ENCODE measurements around the gene INO80. TPM values are rescaled to one million over a fixed set of nuclear protein-coding genes. Genes with fewer than 3 reads are reported as not detected.

The INO80 gene
- total RNA-seq, 1 experiment from 2014 or later: 27.3 TPM

DNA sequence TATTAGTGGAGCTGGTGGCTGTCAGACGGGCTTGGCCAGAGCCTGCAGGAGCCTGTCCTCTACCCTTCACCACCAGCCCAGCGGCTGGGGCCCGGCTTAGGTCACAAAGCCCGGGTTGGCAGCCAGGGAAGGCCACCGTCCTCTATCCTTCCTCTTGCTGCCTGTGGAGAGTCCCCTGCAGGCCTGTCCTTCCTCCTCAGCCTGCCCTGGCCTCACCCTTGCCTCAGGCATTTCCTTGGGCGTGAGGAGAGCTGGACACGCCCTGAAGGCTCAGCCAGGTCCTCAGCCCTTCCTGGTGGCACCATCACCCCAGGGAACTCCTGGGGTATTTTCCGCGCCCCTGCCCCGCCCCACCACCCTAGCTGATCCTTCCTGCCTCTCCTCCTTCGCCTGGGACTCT lies 155.2 kb downstream of the INO80 start:
- Histone ChIP-seq H3K36me3 (ENCODE audit: insufficient read depth, low read length, poor library complexity, severe bottlenecking) (peaks cover 11% of the 10 kb centered on the region), H3K27me3 (replicated peaks; ENCODE audit: insufficient read depth, low read depth, low read length, poor library complexity) (no peaks in the 10 kb centered on the region), H3K4me1 (ENCODE audit: insufficient read depth, low read length, poor library complexity, severe bottlenecking) (peaks cover 19% of the 10 kb centered on the region), H3K4me3 (ENCODE audit: low read depth, low read length, poor library complexity, severe bottlenecking) (no peak overlapping the region), H3K27ac (ENCODE audit: low read depth, low read length, poor library complexity, severe bottlenecking) (no peak overlapping the region), H3K9me3 (ENCODE audit: low read depth, low read length, poor library complexity, severe bottlenecking) (no peaks in the 10 kb centered on the region)
- no TSS peak for BruUV-seq (replicated peaks)
- intact Hi-C loops (cut with micrococcal nuclease; ENCODE audit: unreplicated experiment): no loop called here
- no peak for DNase-seq (ENCODE audit: low spot score)
- CTCF ChIA-PET: no interaction called here
- TF ChIP-seq EZH2 (IDR thresholded peaks at IDR 0.05; ENCODE audit: borderline replicate concordance, low read depth, low read length, poor library complexity, severe bottlenecking): no peak
- POLR2A ChIA-PET (ENCODE audit: low non-redundant PET): no interaction called here

DNA sequence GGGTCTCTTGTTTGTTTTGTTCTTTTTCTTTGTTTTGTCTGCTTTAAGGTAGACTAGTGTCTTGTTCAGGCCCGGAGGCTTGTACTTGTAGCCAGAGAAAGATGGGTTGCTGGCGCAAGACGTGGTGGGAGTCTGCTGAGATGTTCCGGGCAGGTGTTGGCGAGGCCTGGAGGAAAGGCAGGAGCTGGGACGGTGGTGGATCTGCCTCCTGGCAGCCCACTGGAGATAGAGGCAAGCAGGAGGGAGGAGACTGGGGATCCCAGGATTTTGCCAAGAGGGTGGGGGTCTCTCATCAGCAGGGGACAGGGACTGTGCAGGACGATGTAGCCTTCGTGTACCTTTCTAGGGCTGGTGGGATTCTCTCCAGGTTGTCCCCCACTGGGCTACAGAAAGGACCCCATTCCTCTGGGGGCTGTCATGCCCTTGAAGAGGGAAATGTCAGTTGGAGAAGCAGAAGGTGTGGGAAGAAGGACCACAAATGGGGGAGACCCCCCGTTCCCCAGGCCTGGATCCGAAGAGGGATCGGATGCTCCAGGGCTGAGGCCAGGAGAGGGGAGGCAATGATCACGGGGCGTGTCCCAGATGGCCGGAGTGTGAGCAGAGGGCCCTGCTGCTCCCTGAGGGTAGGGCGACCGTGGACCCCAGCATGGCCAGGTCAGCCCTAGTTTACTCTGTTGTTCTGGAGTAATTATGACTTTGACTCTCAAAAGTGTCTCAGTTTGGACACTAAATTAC lies 155.8 kb downstream of the INO80 start:
- CTCF ChIA-PET: no interaction called here

DNA sequence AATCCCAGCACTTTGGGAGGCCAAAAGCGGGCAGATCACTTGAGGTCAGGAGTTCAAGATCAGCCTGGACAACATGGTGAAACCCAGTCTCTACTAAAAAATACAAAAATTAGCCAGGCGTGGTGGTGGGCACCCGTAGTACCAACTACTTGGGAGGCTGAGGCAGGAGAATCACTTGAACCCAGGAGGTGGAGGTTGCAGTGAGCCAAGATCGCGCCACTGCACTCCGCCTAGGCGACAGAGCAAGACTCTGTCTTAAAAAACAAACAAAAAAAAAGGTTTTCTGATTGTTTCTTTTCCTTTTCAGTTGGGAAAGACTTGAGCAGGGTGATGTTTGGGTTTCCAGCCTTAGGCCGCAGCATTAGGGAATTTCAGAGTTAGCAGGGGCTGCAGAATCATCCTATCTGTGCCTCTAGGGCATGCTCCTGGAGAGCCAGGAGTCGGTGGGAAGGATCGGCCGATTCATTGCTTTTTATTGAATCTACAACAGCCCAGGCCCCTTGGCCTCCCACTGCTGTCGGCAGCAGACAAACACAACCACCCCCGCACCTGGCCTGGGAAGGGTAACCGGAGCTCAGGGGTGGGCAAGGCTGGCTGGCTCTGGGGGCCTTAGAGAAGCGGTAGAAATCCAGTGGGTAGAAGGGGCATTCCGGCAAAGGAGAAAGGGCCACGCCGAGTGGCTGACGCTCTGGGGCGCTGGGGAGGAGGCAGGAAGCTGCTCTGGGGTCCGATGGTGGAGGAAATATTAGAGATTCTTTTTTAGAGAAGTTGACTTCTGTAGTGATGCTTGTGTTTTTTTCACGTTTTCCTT lies 156.5 kb downstream of the INO80 start:
- CTCF ChIA-PET: no interaction called here
- intact Hi-C loops (cut with micrococcal nuclease; ENCODE audit: unreplicated experiment): no loop called here
- Histone ChIP-seq H3K36me3 (ENCODE audit: insufficient read depth, low read length, poor library complexity, severe bottlenecking) (peaks cover 21% of the 10 kb centered on the region), H3K4me3 (ENCODE audit: low read depth, low read length, poor library complexity, severe bottlenecking) (no peak overlapping the region), H3K27me3 (replicated peaks; ENCODE audit: insufficient read depth, low read depth, low read length, poor library complexity) (no peaks in the 10 kb centered on the region), H3K27ac (ENCODE audit: low read depth, low read length, poor library complexity, severe bottlenecking) (no peak overlapping the region), H3K4me1 (ENCODE audit: insufficient read depth, low read length, poor library complexity, severe bottlenecking) (peaks cover 26% of the 10 kb centered on the region), H3K9me3 (ENCODE audit: low read depth, low read length, poor library complexity, severe bottlenecking) (no peaks in the 10 kb centered on the region)
- BruUV-seq (replicated peaks): no TSS peak
- no peak for TF ChIP-seq EZH2 (IDR thresholded peaks at IDR 0.05; ENCODE audit: borderline replicate concordance, low read depth, low read length, poor library complexity, severe bottlenecking)
- no peak for DNase-seq (ENCODE audit: low spot score)
- POLR2A ChIA-PET (ENCODE audit: low non-redundant PET): no interaction called here

More for the DNA sequence above, 155.8 kb downstream of the INO80 start:
- no peak for TF ChIP-seq EZH2 (IDR thresholded peaks at IDR 0.05; ENCODE audit: borderline replicate concordance, low read depth, low read length, poor library complexity, severe bottlenecking)
- TF ChIP-seq, protein P1, sequence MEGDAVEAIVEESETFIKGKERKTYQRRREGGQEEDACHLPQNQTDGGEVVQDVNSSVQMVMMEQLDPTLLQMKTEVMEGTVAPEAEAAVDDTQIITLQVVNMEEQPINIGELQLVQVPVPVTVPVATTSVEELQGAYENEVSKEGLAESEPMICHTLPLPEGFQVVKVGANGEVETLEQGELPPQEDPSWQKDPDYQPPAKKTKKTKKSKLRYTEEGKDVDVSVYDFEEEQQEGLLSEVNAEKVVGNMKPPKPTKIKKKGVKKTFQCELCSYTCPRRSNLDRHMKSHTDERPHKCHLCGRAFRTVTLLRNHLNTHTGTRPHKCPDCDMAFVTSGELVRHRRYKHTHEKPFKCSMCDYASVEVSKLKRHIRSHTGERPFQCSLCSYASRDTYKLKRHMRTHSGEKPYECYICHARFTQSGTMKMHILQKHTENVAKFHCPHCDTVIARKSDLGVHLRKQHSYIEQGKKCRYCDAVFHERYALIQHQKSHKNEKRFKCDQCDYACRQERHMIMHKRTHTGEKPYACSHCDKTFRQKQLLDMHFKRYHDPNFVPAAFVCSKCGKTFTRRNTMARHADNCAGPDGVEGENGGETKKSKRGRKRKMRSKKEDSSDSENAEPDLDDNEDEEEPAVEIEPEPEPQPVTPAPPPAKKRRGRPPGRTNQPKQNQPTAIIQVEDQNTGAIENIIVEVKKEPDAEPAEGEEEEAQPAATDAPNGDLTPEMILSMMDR (conservative IDR thresholded peaks at IDR 0.05; ENCODE audit: low read depth, low read length): no peak
- no peaks in the 10 kb centered on the region for H3K27me3 ChIP-seq (replicated peaks; ENCODE audit: insufficient read depth, low read depth, low read length, poor library complexity)
- H3K27ac ChIP-seq (ENCODE audit: low read depth, low read length, poor library complexity, severe bottlenecking): no peak overlapping the region
- H3K4me1 ChIP-seq (ENCODE audit: insufficient read depth, low read length, poor library complexity, severe bottlenecking): peaks cover 24% of the 10 kb centered on the region
- POLR2A ChIA-PET (ENCODE audit: low non-redundant PET): interaction anchor here (0.6 kb wide), 1 partner anchor 111 kb away, joined by 11 read pairs; no protein-coding TSS in a partner anchor
- peaks cover 17% of the 10 kb centered on the region for H3K36me3 ChIP-seq (ENCODE audit: insufficient read depth, low read length, poor library complexity, severe bottlenecking)
- no peaks in the 10 kb centered on the region for H3K9me3 ChIP-seq (ENCODE audit: low read depth, low read length, poor library complexity, severe bottlenecking)
- intact Hi-C loops (cut with micrococcal nuclease; ENCODE audit: unreplicated experiment): no loop called here
- DNase-seq (ENCODE audit: low spot score): no peak
- BruUV-seq (replicated peaks): no TSS peak
- no peak overlapping the region for H3K4me3 ChIP-seq (ENCODE audit: low read depth, low read length, poor library complexity, severe bottlenecking)

DNA sequence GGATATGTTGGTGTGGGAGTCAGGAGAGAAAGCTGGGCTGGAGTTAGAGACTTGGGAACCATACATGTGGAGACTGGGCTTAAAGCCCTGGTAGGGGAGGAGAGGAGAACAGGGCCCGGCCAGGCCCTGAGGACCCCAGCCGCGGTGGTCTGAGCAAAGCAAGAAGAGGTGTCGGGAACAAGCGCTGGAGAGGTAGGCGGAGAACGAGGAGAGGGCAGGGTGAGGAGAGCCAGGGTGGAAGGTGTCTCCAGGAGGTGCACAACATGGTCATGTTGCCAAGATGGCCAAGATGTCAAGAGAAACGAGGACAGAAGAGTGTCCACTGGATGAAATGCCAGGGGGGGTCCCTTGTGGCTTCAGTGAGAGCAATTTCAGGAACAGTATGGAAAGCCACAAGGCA lies 157.4 kb downstream of the INO80 start:
- Histone ChIP-seq H3K36me3 (ENCODE audit: insufficient read depth, low read length, poor library complexity, severe bottlenecking) (peaks cover 21% of the 10 kb centered on the region), H3K27ac (ENCODE audit: low read depth, low read length, poor library complexity, severe bottlenecking) (no peak overlapping the region), H3K4me3 (ENCODE audit: low read depth, low read length, poor library complexity, severe bottlenecking) (no peak overlapping the region), H3K4me1 (ENCODE audit: insufficient read depth, low read length, poor library complexity, severe bottlenecking) (peaks cover 30% of the 10 kb centered on the region), H3K9me3 (ENCODE audit: low read depth, low read length, poor library complexity, severe bottlenecking) (no peaks in the 10 kb centered on the region), H3K27me3 (replicated peaks; ENCODE audit: insufficient read depth, low read depth, low read length, poor library complexity) (no peaks in the 10 kb centered on the region)
- ChIA-PET CTCF (no interaction called here), POLR2A (ENCODE audit: low non-redundant PET) (no interaction called here)
- intact Hi-C loops (cut with micrococcal nuclease; ENCODE audit: unreplicated experiment): no loop called here
- TF ChIP-seq, protein P1 (conservative IDR thresholded peaks at IDR 0.05; ENCODE audit: low read depth, low read length): no peak
- TF ChIP-seq EZH2 (IDR thresholded peaks at IDR 0.05; ENCODE audit: borderline replicate concordance, low read depth, low read length, poor library complexity, severe bottlenecking): no peak
- no peak for DNase-seq (ENCODE audit: low spot score)
- BruUV-seq (replicated peaks): no TSS peak

Data from A673 (cell line).